Activated naive CD8-positive, alpha-beta T cell treated with anti-CD3 and anti-CD28 coated beads, Interleukin-2, amount 10 ng/mL, durations not matched to agents 7 days and 5 days (primary cell): Measurements from ENCODE around the gene MRTFB. TPM values are rescaled to one million over a fixed set of nuclear protein-coding genes. Genes with fewer than 3 reads are reported as not detected.

Source experiments
- ATAC-seq: fragments of 150-1000 bp; cut with Tn5 transposase; one replicate; pipeline ENCODE4 v1.10.0; 2021; ENCODE audit warnings: low read depth, moderate library complexity
- POLR2A ChIA-PET: fragments of 350-600 bp; sonication (Branson Sonifier 250); formaldehyde crosslinking; loops from one replicate; lab custom pipeline; 2021; ENCODE audit warnings: antibody characterized with exemption; lab: Charles Lee
- DNase-seq: peaks from one replicate; pipeline ENCODE4 v3.0.0; 2021
- H3K27ac Mint-ChIP-seq: one replicate; pipeline ENCODE4 v1.8.0; 2022; ENCODE audit warnings: mild to moderate bottlenecking, mixed read lengths
- H3K27me3 Mint-ChIP-seq: one replicate; pipeline ENCODE4 v1.8.0; 2022; ENCODE audit warnings: mild to moderate bottlenecking, moderate library complexity, mixed read lengths
- H3K36me3 Mint-ChIP-seq: one replicate; pipeline ENCODE4 v1.8.0; 2021; ENCODE audit warnings: mild to moderate bottlenecking, mixed read lengths
- H3K4me1 Mint-ChIP-seq: one replicate; pipeline ENCODE4 v1.8.0; 2021; ENCODE audit warnings: mixed read lengths
- H3K4me3 Mint-ChIP-seq: one replicate; pipeline ENCODE4 v1.8.0; 2022; ENCODE audit warnings: mild to moderate bottlenecking, moderate library complexity, mixed read lengths
- H3K9me3 Mint-ChIP-seq: one replicate; pipeline ENCODE4 v1.8.0; 2021; ENCODE audit warnings: mixed read lengths
- total RNA-seq, 2 experiments: library from RNA; stranded (reverse); gene quantifications; one replicate each; pipeline ENCODE4 v1.2.3, GENCODE V29; 2021

The MRTFB gene
- total RNA-seq, 2 experiments from 2014 or later: 14.1 to 16.2 TPM

DNA sequence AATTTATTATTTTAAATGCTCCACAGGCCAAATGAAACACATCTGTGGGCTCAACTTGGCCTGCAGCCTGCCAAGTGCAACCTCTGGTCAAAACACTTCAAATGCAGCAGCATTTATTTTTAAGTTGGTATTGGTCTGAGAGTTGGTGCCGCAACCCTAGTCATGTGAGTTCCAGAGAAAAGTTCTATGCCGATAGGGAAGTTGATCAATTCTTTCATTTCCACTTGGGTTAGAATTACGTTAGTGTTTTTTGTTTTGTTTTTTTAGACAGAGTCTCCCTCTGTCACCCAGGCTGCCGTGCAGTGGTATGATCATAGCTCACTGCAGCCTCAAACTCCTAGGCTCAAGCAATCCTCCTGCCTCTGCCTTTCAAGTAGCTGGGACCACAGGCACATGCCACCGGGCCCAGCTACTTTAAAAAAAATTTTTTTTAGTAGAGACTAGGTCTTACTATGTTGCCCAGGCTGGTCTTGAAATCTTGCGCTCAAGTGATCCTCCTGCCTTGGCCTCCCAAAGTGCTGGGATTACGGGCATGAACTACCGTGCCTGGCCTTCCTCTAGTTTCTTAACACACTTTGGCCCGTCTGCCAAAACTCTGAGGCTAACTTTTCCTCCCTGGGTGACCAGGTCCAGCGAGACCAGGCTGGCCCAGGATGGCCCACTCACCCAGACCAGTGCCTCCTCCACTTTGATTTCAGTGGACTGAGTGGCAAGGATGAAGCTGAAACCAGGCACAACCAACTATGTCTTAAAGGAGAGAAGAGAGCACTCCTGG, 221.1 kb downstream of the MRTFB start:
- Mint-ChIP-seq H3K27ac (no peak overlapping the region), H3K36me3 (peaks cover 4% of the 10 kb centered on the region), H3K27me3 (no peaks in the 10 kb centered on the region), H3K9me3 (peaks cover 9% of the 10 kb centered on the region), H3K4me1 (no peaks in the 10 kb centered on the region), H3K4me3 (no peak overlapping the region)
- no peak for DNase-seq
- POLR2A ChIA-PET: no interaction called here
- no peak for ATAC-seq

DNA sequence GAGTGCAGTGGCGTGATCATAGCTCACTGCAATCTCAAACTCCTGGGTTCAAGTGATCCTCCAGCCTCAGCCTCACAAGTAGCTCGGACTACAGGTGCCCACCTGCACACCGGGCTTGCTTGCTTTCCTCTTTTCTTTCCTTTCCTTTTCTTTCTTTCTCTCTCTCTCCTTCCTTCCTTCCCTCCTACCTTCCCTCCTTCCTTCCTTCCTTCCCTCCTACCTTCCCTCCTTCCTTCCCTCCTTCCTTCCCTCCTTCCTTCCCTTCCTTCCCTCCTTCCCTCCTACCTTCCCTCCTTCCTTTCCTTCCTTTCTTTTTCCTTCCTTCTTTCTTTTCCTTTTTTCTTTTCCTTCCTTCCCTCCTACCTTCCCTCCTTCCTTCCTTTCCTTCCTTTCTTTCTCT, 225.5 kb downstream of the MRTFB start:
- Mint-ChIP-seq H3K36me3 (no peaks in the 10 kb centered on the region), H3K27me3 (peaks cover 7% of the 10 kb centered on the region), H3K4me1 (peaks cover 9% of the 10 kb centered on the region), H3K9me3 (no peaks in the 10 kb centered on the region), H3K27ac (no peak overlapping the region), H3K4me3 (no peak overlapping the region)
- ATAC-seq (no peak), DNase-seq (no peak)
- POLR2A ChIA-PET: no interaction called here

GRCh38 chr16:14298374-14299122, 227.4 kb downstream of the MRTFB start:
- Mint-ChIP-seq H3K36me3 (no peaks in the 10 kb centered on the region), H3K4me3 (no peak overlapping the region), H3K27me3 (peaks cover 13% of the 10 kb centered on the region), H3K27ac (no peak overlapping the region), H3K4me1 (peaks cover 9% of the 10 kb centered on the region), H3K9me3 (no peaks in the 10 kb centered on the region)
- ATAC-seq: no peak
- DNase-seq: no peak
- POLR2A ChIA-PET: no interaction called here

DNA sequence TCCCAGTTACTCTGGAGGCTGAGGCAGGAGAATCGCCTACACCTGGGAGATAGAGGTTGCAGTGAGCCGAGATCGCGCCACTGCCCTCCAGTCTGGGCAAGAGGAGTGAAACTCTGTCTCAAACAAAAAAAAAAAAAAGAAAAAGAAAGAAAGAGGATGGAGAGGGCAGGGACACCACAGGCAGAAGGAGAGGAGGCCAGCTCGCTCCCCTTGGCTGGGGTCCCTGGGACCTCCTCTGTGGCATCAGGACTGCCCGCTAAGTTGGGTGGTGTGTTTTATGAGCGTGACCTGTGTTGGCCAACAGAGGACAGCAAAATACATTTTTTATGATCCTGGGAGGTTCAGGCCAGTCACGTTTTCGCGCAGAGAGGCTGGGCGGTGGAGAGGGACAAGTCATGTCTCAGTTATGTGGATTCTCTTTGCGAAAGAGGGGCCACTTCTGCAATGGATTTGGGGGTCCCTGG, 229.6 kb downstream of the MRTFB start:
- Mint-ChIP-seq H3K27ac (peak overlapping the region; percentile 68), H3K4me1 (peaks cover 9% of the 10 kb centered on the region), H3K36me3 (no peaks in the 10 kb centered on the region), H3K27me3 (peaks cover 24% of the 10 kb centered on the region), H3K4me3 (peak overlapping the region; percentile 84), H3K9me3 (no peaks in the 10 kb centered on the region)
- peak; percentile 52 for DNase-seq
- ATAC-seq: peak; percentile 45
- POLR2A ChIA-PET: interaction anchor here (1.2 kb wide), 1 partner anchor 15 kb away, joined by 7 read pairs; no protein-coding TSS in a partner anchor

DNA sequence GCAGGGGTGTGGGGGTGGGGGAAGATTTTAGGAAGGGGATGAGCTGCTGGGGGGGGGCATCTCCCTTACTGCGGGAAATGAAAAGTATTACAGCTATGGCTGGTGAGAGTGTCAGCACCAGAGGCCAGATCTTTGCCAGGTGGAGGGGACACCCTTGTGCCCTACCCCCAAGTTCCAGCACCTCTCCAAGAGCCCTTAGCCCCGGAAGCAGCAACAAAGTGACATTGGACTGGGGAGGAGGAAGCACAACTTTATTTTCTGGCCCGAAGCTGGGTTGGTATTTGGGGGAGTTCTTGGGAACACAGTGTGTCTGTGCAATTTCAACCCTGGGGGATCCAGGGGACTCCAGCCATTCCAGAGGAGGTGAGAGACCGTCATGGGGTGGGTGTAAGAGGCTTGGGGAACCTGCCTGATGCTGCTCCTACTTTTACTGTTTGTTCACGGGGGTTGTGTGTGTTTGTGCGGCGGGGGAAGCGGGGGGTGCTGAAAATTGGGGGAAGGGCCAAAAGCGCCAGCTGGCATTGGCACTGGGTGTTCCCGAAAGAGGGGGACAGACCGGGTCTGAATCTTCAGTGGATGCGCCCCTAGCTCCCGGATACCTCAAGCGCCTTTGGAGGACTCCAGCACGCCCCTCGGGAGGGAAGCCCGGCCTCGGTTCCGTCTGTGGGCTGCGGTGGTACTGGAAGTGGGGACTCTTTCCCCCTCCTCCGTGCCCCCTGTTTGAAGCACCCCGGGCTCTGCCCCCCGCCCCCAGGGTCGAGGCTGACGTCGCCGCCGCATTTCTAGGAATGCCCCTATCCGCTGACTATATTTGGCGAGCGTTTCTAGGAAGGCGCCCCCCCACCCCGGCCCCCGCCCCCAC, 230.3 kb downstream of the MRTFB start:
- peaks cover 24% of the 10 kb centered on the region for H3K27me3 Mint-ChIP-seq
- POLR2A ChIA-PET: interaction anchor here (1.2 kb wide), 1 partner anchor 16 kb away, joined by 7 read pairs; no protein-coding TSS in a partner anchor
- peaks cover 9% of the 10 kb centered on the region for H3K4me1 Mint-ChIP-seq
- no peaks in the 10 kb centered on the region for H3K36me3 Mint-ChIP-seq
- H3K4me3 Mint-ChIP-seq: peak overlapping the region; percentile 84
- DNase-seq (peak; percentile 66), ATAC-seq (peak; percentile 29)
- peak overlapping the region; percentile 77 for H3K27ac Mint-ChIP-seq
- no peaks in the 10 kb centered on the region for H3K9me3 Mint-ChIP-seq

GRCh38 chr16:14302031-14302398, 230.9 kb downstream of the MRTFB start:
- peak; percentile 43 for ATAC-seq
- Mint-ChIP-seq H3K4me3 (peak overlapping the region; percentile 77), H3K27ac (no peak overlapping the region)

GRCh38 chr16:14302399-14303181, 231.5 kb downstream of the MRTFB start:
- H3K27ac Mint-ChIP-seq: no peak overlapping the region
- peak; percentile 55 for DNase-seq
- ATAC-seq: peak; percentile 24
- no peaks in the 10 kb centered on the region for H3K36me3 Mint-ChIP-seq
- POLR2A ChIA-PET: no interaction called here
- peaks cover 24% of the 10 kb centered on the region for H3K27me3 Mint-ChIP-seq
- peaks cover 9% of the 10 kb centered on the region for H3K4me1 Mint-ChIP-seq
- peak overlapping the region; percentile 85 for H3K4me3 Mint-ChIP-seq
- H3K9me3 Mint-ChIP-seq: no peaks in the 10 kb centered on the region

More at GRCh38 chr16:14302031-14302398, 230.9 kb downstream of the MRTFB start:
- Mint-ChIP-seq H3K36me3 (no peaks in the 10 kb centered on the region), H3K4me1 (peaks cover 9% of the 10 kb centered on the region), H3K9me3 (no peaks in the 10 kb centered on the region), H3K27me3 (peaks cover 24% of the 10 kb centered on the region)
- DNase-seq: peak; percentile 62
- POLR2A ChIA-PET: interaction anchor here (1.2 kb wide), 1 partner anchor 16 kb away, joined by 7 read pairs; no protein-coding TSS in a partner anchor

GRCh38 chr16:14303182-14303618, 232.1 kb downstream of the MRTFB start:
- H3K9me3 Mint-ChIP-seq: no peaks in the 10 kb centered on the region
- ATAC-seq (no peak), DNase-seq (no peak)
- no peak overlapping the region for H3K27ac Mint-ChIP-seq
- H3K4me3 Mint-ChIP-seq: peak overlapping the region; percentile 85
- peaks cover 9% of the 10 kb centered on the region for H3K4me1 Mint-ChIP-seq
- no peaks in the 10 kb centered on the region for H3K36me3 Mint-ChIP-seq
- POLR2A ChIA-PET: no interaction called here
- H3K27me3 Mint-ChIP-seq: peaks cover 24% of the 10 kb centered on the region

GRCh38 chr16:14303639-14304394, 232.7 kb downstream of the MRTFB start:
- ATAC-seq: no peak
- POLR2A ChIA-PET: no interaction called here
- no peaks in the 10 kb centered on the region for H3K36me3 Mint-ChIP-seq

GRCh38 chr16:14304891-14305460, 233.9 kb downstream of the MRTFB start:
- ATAC-seq (no peak), DNase-seq (no peak)
- H3K9me3 Mint-ChIP-seq: no peaks in the 10 kb centered on the region
- peak overlapping the region; percentile 10 for H3K4me3 Mint-ChIP-seq
- POLR2A ChIA-PET: no interaction called here
- H3K36me3 Mint-ChIP-seq: no peaks in the 10 kb centered on the region
- peaks cover 17% of the 10 kb centered on the region for H3K4me1 Mint-ChIP-seq
- no peak overlapping the region for H3K27ac Mint-ChIP-seq
- peaks cover 24% of the 10 kb centered on the region for H3K27me3 Mint-ChIP-seq

More at GRCh38 chr16:14303639-14304394, 232.7 kb downstream of the MRTFB start:
- peaks cover 24% of the 10 kb centered on the region for H3K27me3 Mint-ChIP-seq
- no peak overlapping the region for H3K27ac Mint-ChIP-seq
- DNase-seq: no peak
- peak overlapping the region; percentile 85 for H3K4me3 Mint-ChIP-seq
- H3K9me3 Mint-ChIP-seq: no peaks in the 10 kb centered on the region
- peaks cover 10% of the 10 kb centered on the region for H3K4me1 Mint-ChIP-seq

GRCh38 chr16:14306485-14307058, 235.5 kb downstream of the MRTFB start:
- POLR2A ChIA-PET: no interaction called here
- ATAC-seq (no peak), DNase-seq (no peak)
- Mint-ChIP-seq H3K4me3 (no peak overlapping the region), H3K4me1 (peaks cover 9% of the 10 kb centered on the region), H3K27ac (no peak overlapping the region), H3K27me3 (peaks cover 17% of the 10 kb centered on the region), H3K9me3 (no peaks in the 10 kb centered on the region), H3K36me3 (no peaks in the 10 kb centered on the region)
